Stimulated activated CD8-positive, alpha-beta memory T cell treated with anti-CD3 and anti-CD28 coated beads, Interleukin-4, amount 100 ng/mL, for 48 hours (primary cell): ENCODE results near the gene ADRA2C.

Experiments used
- DNase-seq: peaks from one replicate; pipeline ENCODE4 v3.0.0-alpha.2; 2020

Gene ADRA2C

DNA sequence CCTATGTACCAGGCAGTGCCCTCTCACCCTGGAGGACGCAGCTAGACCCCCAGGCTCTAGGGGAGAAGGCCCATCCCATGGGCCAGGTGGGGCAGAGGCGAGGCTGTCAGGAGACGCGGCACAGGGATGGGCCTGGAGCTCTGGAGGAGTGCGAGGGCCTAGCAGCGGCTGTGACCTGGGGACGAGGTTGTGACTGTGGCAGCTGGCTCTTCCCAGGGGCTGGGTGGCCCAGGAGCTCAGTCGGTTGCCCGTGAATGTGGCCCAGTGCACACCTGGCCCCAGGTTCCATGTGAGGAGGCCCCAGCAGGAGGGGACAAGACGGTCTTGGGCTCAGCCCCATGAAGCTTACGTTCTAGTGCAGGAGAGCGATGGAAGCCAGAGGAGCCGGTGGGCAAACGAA, 31.0 kb upstream of the ADRA2C start:
- DNase-seq: no peak

GRCh38 chr4:3736290-3736689, 29.9 kb upstream of the ADRA2C start:
- no peak for DNase-seq

- DNase-seq: no peak
These were observed 29.4 kb upstream of the ADRA2C start for GRCh38 chr4:3736806-3737205.

DNA sequence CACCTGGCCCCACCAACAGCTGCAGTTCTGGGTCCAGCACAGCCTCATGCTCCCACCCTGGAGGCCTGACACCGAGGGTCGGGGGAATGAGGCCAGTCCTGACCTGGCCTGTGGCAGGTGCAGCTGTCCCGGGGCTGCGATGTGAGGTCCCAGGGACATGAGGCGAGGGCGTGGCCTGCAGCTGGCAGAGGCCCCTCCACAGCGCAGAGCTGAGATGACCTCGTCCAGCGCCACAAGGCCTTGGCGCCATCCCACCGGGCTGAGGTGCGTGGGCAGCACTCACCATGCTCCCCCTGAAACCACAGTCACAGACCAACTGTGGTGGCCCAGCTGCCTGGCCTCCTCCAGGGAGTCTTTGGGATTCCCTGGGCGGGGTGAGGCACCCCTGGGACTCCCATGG, 26.6 kb upstream of the ADRA2C start:
- no peak for DNase-seq

DNA sequence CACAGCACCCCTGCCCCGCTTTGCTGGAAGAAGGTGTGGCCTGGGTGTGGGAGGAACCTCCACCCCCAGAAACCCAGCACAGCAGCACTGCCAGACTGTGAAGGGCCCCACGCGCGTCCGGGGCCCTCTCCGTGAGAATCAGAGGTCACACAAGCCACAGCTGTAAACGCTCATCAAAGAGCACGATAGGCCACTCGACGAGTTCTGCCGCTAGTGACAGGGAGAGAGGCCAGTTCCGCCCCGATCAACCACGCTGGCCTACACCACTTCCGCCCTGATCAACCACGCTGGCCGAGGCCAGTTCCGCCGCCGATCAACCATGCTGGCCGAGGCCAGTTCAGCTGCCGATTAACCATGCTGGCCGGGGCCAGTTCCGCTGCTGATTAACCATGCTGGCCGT, 25.9 kb upstream of the ADRA2C start:
- DNase-seq: no peak

- no peak for DNase-seq
These were observed 24.8 kb upstream of the ADRA2C start for GRCh38 chr4:3741217-3742011.

GRCh38 chr4:3742610-3743009, 23.6 kb upstream of the ADRA2C start:
- no peak for DNase-seq

- no peak for DNase-seq
These were observed 22.0 kb upstream of the ADRA2C start for GRCh38 chr4:3744232-3744631.

- DNase-seq: no peak
These were observed 21.3 kb upstream of the ADRA2C start for GRCh38 chr4:3744901-3745300.

GRCh38 chr4:3745886-3746656, 20.1 kb upstream of the ADRA2C start:
- DNase-seq: no peak

- DNase-seq: no peak
These were observed 19.2 kb upstream of the ADRA2C start for GRCh38 chr4:3746701-3747580.

GRCh38 chr4:3747581-3747904, 18.6 kb upstream of the ADRA2C start:
- peak; percentile 37 for DNase-seq

- DNase-seq: no peak
These were observed 17.9 kb upstream of the ADRA2C start for GRCh38 chr4:3748136-3748898.

DNA sequence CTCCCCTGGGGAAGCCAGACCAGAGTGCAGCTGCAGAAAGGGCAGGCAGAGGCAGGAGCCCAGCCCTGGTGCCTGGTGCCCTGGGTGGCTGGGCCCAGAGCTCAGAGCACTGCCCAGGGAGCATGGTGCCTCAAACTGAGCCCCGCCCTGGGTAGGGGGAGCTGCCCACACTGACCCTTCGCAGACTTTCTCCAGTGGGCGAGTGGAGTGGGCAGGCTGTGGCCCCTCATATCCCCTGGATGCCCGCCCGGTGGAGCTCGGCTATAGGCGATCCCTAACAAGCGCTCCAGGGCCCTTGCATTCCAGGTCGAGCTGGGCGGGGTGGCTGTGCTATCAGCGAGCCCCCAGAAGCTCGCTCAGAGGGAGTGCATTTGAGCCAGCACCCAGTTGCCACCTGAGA, 17.1 kb upstream of the ADRA2C start:
- no peak for DNase-seq

GRCh38 chr4:3750334-3750733, 15.9 kb upstream of the ADRA2C start:
- no peak for DNase-seq

DNA sequence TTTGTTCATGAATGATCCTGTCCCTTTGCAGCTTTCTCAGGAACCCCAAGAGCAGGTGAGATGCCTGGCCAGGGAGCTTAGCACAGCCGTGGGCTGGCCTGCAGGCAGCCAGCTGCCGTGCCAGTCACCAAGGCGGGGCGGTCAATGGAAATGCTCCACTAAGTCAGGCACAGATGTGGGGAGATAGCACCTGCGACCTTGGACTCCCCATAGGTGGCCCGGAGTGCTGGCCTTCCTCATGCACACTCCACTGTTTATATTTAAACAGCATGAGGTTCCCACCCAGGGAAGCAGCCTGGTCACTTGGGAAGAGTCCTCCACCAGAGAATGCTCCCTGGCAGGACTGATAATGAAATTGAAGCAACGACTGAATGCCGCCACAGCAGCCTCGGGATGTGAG, 14.2 kb upstream of the ADRA2C start:
- DNase-seq: no peak

DNA sequence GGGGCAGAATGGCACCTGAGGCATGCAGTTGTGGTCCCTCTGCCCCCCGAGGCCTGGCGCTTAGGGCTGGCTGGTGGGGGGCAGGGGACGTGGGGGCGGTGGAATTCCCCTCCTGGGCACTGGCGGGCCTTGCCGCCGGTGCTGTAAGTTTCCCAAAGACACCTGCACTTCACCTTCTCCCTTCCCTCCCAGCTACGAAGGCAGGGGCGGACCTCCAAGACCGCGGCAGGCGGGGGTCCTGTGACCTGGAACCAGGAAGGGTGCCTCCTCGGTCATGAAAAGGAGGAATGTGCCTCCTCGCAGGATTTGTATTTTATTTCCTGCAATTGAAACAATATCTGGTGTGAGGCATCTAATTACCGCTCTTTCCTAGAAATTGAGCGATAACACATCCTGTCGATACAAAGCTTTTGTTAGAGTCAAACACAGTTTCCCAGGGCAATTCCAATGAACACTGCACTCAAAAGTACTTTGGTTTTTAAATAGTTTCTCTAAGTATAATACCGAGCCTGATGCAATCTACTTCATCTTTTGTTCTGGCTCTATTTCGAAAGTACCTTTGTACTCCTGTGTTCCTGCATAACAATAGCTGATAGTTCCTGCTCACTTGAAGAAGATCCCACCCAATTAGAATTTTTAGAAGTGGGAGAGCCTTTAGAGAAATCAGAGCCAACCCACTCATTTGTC, 12.3 kb upstream of the ADRA2C start:
- no peak for DNase-seq

DNA sequence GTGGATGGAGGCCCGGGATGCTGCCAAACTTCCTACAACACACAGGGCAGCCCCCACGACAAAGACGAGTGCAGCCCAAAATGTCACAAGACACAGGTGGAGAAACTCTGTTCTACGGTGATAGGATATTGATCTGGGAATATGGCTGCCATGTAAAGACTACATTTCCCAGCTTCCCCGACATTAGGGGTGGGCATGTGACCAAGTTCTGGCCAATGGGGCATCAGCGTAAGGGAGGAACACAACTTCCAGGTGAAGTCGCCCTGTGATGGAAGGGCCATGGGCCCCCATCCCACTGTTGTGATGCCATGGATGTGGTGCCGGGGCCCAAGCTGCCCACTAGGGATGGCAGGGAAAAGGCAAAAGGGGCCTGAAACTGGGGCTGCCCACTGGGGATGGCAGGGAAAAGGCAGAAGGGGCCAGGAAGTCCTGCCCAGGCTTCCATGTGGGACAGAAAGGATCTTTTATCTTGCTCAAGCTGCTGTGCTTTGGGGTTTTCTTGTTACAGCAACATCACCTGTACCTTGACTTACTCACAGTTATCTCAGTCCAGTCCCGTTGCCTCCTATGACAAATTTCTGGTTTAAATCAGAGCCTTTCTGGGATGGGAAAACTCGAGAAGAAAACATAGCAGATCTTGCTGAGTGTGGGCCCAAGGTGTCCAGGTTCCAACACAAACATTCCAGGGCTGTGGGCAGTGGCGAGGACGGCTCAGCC, 9.7 kb upstream of the ADRA2C start:
- no peak for DNase-seq

DNA sequence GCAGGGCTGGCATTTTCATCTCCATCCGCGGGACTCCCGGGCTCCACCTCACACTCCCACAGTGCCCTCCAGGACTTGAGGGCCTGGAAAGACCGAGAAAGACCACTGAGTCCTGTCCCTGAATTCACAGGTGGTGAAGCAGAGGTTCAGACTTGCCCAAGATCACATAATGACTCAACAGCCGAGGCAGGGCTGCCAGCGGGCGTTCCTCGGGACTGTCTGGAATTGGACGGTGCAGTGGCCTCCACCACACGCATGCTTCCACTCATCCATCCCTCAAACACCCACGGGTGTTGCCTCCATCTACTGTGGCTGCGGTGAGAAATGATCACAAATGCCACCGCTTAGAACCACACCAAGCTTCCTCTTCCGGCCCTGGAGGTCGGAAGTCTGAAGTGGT, 6.9 kb upstream of the ADRA2C start:
- no peak for DNase-seq

- DNase-seq: no peak
These were observed 5.8 kb upstream of the ADRA2C start for GRCh38 chr4:3760346-3760745.

- DNase-seq: no peak
These were observed 5.3 kb upstream of the ADRA2C start for GRCh38 chr4:3760841-3761240.

DNA sequence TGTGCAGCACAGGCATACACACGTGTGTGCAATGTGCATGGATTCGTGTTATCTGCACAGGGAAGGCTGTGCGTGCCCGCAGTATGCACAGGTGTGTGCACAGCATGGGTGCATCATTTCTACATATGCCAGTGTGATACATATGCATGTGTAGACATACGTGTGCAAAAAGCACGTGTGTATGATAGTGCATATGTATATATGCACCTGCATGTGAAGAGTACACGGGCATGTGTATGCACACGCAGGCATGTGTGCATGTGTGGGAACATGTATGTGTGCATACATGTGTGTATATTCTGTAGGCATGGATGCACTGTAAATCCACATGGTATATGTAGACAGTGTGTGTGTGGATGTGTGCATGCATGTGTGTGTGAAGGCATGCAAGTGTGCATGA, 3.9 kb upstream of the ADRA2C start:
- no peak for DNase-seq
